ENCODE data around the gene RNF4.

Gene RNF4

DNA sequence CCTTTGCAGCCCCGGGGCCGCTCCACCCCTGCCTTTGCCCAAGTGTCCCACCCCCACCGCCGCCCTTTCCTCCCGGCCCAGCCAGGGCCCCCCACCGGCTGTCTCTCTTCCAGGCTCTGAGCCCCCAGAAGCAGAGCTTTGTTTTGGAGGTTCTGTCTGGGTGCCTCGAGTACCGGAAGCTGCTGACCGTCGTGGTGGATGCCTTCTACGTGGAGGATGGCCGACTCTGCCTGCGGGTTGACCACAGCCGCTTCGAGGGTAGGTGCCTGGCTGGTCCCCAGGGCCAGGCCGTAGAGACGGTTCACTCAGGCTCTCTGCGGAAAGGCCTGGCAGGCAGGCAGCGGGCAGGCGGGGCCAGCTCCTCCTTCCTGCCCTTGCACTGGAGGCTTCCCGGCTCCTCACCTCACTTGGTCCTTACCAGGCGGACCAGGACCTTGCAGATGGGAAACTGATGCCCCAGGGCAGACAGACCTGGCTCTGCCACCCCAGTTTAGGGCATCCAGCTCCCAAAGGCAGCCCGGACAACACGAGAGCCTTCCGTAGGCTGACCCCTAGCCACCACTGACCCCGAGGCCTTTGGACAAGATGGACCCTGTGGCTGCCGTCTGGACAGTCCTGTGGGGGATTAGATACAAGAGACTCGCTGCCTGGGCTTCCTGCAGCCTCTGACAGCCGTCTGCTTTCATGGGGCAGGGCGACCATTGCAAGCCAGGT is 32.0 kb upstream of the RNF4 start:
- H3K4me1 Mint-ChIP-seq, result peaks cover 7% of the 10 kb centered on the region
- no peak overlapping the region for H3K4me3 Mint-ChIP-seq
- no peak for DNase-seq
- no peak overlapping the region for H3K27ac Mint-ChIP-seq
- no peaks in the 10 kb centered on the region for H3K36me3 Mint-ChIP-seq (ENCODE audit: low read depth)
- no peak for TF ChIP-seq CTCF (IDR thresholded peaks at IDR 0.05)
- H3K9me3 Mint-ChIP-seq, result peaks cover under 1% of the 10 kb centered on the region
- H3K27me3 Mint-ChIP-seq (ENCODE audit: low read depth, poor library complexity), result peaks cover 9% of the 10 kb centered on the region

DNA sequence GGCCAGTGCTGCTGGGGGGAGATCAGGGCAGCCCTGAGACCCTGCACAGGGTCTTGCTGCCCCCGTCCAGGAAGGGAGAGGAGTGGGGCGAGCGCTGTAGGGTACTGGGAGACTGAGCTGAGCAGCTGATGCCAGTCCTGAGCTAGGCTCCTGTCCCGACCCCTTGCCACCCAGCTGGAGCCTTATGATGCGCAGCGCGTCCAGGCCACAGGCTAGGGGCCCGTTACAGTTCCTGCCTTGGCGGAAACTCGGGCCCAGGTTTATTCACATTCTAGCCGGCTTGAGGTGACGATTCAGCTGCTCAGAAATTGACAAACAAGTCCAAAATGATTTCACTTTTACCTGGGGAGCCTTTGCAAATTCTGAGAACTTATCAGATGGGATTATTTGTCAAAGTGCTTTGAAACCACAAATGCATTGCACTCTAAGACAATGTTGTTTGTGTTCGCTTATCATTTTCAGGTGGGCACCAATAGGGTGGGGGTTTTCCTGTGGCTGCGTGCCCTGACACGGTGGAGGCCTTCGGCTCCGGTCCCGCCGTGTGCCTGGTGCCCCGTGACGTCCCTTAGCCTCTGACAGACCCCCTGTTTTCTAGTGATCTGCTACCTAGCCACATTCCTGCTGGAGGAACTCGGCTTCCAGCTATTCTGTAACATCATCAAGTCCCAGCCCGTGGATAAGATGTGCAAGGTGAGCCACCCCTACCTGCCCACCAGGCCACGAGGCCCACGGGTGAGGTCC is 31.3 kb upstream of the RNF4 start:
- no peak overlapping the region for H3K4me3 Mint-ChIP-seq
- H3K36me3 Mint-ChIP-seq (ENCODE audit: low read depth), result no peaks in the 10 kb centered on the region
- no peaks in the 10 kb centered on the region for H3K9me3 Mint-ChIP-seq
- no peak overlapping the region for H3K27ac Mint-ChIP-seq
- H3K27me3 Mint-ChIP-seq (ENCODE audit: low read depth, poor library complexity), result peaks cover 9% of the 10 kb centered on the region
- DNase-seq, result no peak
- TF ChIP-seq CTCF (IDR thresholded peaks at IDR 0.05), result no peak
- peaks cover 7% of the 10 kb centered on the region for H3K4me1 Mint-ChIP-seq

DNA sequence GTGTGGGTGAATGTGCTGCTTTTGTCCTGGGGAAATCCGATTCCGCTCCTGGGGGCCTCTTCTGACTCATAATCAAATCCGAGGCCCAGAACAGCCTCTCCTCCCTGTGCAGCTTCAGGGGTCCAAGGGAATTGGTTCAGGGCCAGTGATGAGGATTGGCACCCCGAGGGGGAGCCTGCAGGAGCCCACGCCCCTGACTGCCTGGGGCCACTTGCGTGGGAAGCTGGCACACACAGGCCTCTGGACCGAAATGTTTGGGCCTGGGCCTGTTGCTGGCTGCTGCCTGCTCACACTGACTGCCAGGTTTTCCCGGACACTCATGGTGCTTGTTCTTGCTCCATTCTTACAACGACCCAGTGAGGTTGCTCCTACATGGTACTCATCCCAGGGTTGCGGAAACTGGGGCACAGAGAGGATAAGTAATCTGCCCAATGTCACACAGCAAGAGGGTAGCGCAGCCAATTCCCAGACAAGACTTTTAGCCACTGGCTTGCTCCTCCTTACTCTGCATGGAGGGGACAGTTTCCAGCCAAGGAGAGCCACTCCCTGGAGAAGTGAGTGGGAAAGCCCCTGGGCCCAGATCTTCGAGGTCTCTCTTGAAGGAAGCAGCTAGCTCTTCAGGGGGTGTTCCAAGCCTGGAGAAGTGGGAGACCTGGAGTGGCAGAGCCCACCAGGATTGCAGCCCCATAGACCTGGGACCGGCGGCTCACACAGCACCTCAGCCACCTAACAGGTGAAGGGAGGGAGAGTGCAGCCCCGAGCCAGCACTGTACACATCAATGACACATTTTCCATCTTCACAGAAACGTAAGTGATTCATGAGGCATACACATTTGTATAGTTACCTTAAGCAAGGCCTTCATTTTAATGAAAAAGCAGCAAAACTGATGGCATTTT is 29.8 kb upstream of the RNF4 start:
- Mint-ChIP-seq H3K27me3 (ENCODE audit: low read depth, poor library complexity) (peaks cover 4% of the 10 kb centered on the region), H3K4me1 (peaks cover 1% of the 10 kb centered on the region), H3K36me3 (ENCODE audit: low read depth) (no peaks in the 10 kb centered on the region), H3K9me3 (no peaks in the 10 kb centered on the region), H3K4me3 (no peak overlapping the region), H3K27ac (no peak overlapping the region)
- DNase-seq, result no peak
- no peak for TF ChIP-seq CTCF (IDR thresholded peaks at IDR 0.05)

GRCh38 chr4:2441393-2442174 is 27.3 kb upstream of the RNF4 start:
- no peak overlapping the region for H3K4me3 Mint-ChIP-seq
- peaks cover 6% of the 10 kb centered on the region for H3K27me3 Mint-ChIP-seq (ENCODE audit: low read depth, poor library complexity)
- no peaks in the 10 kb centered on the region for H3K9me3 Mint-ChIP-seq
- no peak overlapping the region for H3K27ac Mint-ChIP-seq
- peak; percentile 71 for TF ChIP-seq CTCF (IDR thresholded peaks at IDR 0.05)
- DNase-seq, result peak; percentile 74
- no peaks in the 10 kb centered on the region for H3K4me1 Mint-ChIP-seq
- H3K36me3 Mint-ChIP-seq (ENCODE audit: low read depth), result no peaks in the 10 kb centered on the region

DNA sequence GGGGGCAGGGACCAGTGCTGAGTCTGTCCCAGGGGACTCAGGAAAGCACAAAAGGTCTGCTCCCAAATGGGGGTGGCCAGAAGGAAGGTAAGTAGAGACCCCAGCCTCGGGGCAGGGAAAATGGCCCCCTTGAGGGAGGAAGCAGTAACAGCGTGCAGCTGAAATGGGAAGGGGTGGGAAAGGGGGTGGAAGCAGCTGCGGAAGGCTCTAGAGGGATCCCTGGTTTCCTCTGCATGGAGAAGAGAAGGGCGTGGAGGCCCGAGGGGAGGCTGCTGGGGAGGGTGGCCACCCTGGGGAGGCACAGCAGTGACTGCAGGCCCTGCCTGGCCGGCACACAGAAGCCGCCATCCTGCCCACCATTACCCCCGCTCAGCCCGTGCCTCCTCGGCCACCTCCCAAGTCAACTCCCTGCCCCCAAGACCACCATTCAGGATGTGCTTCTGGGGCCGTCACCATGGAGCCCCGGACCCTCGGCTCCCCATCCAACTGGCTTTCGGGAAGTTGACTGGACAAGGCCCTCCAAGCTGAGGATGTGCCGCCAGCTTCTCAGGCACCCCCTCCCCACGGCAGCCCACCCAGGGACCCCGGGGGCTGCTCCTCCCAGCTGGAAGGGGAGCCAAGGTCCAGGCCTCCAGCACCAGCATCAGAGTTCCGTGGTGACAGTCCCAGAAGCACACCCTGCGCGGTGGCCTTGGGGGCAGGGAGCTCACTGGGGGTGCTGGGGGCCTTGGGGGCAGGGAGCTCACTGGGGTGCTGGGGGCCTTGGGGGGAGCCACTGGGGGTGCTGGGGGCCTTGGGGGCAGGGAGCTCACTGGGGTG is 26.5 kb upstream of the RNF4 start:
- H3K9me3 Mint-ChIP-seq, result no peaks in the 10 kb centered on the region
- peaks cover 3% of the 10 kb centered on the region for H3K27me3 Mint-ChIP-seq (ENCODE audit: low read depth, poor library complexity)
- no peak for TF ChIP-seq CTCF (IDR thresholded peaks at IDR 0.05)

More for the DNA sequence above, 26.5 kb upstream of the RNF4 start:
- no peaks in the 10 kb centered on the region for H3K36me3 Mint-ChIP-seq (ENCODE audit: low read depth)
- no peak overlapping the region for H3K27ac Mint-ChIP-seq
- H3K4me1 Mint-ChIP-seq, result no peaks in the 10 kb centered on the region
- no peak for DNase-seq
- H3K4me3 Mint-ChIP-seq, result no peak overlapping the region
